Ramos (cell line): ENCODE data around the gene SLFNL1.

Experiments
- in situ Hi-C: fragments of 300-500 bp; cut with MboI; formaldehyde crosslinking; loops from one replicate; pipeline ENCODE4 v1.14.3; 2022; ENCODE audit warnings: low sequenced_read_pairs; ENCODE audit not compliant: unreplicated experiment

SLFNL1 gene

GRCh38 chr1:40969445-40969844 lies 52.1 kb downstream of the SLFNL1 start:
- in situ Hi-C loops, result no loop called here

- in situ Hi-C loops, result no loop called here
Observed at GRCh38 chr1:40966417-40966816, 55.1 kb downstream of the SLFNL1 start.
